ENCODE data around the gene ADGB.

Gene ADGB

DNA sequence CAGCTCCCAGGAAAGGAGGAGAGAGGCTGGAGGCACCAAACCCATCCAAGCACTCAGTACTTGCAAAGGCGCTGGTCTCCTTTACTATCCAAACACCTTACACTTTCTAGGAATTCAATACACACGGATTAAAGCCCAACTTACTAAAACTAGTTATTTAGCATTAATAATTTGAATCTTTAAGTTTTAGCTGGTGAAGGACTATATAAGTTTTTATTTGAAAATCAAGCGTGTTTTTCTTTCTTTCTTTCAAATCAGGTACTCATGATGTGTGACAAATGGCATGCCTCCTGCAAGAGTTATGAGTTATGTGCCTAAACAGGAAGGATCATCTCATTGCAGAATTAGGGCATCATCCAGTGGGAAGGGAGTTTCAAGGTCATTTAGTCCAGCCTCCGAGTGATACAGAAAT lies 263.7 kb downstream of the ADGB start:
- no peak for DNase-seq (ENCODE audit: low spot score)

DNA sequence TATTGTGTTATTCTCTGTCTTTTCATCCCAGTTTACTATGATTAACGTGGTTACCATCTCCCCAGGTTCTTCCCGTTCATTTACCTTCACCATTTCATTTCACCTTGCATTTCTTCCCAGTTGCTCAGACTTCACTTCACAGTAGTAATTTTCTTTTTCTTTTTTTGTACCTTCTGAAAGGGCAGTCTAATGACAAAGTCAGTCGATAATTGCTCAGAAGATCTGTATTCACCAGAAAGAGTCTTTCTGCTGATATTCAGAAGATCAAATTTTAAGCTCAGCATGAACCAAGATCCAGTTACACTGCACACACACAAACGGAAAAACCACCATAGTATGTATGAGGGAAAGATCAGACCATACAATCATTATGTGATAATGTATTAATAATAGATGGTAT lies 265.5 kb downstream of the ADGB start:
- no peak for DNase-seq (ENCODE audit: low spot score)

DNA sequence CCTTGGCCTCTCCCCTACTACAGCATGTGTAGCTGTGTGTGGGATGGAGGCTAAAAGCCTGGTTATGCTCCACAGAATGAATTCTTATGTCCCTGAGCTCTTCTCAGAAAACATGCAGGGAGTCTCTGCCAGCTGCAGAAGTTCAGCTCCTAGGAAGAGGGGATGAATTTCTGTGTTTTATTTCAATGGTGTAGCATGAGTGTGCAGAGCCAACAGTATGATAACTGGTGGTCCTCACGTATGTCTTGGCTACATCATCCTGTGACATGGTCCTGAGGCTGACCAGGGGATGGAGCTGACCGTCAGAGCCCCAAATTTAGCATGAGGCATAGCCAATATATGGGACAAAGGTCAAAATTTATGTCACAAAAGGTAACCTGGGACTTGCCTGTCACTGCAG lies 266.1 kb downstream of the ADGB start:
- DNase-seq (ENCODE audit: low spot score) = no peak
